NCI-H1417 treated with DMSO at 0.1 percent for 48 hours (cell line): ENCODE measurements around the gene LAMA3.

Experiments used
- DNase-seq: peaks from one replicate; lab custom pipeline; 2025; lab: John Stamatoyannopoulos, UW

LAMA3 gene

GRCh38 chr18:24000613-24001490 lies 311.6 kb downstream of the LAMA3 start:
- no peak for DNase-seq

GRCh38 chr18:24002479-24002878 lies 313.2 kb downstream of the LAMA3 start:
- no peak for DNase-seq

- no peak for DNase-seq
Observed at GRCh38 chr18:24003288-24003687, 314.0 kb downstream of the LAMA3 start.

GRCh38 chr18:24003903-24004640 lies 314.8 kb downstream of the LAMA3 start:
- DNase-seq, result no peak
